Measurements from ENCODE around the gene CCDC110. TPM values are rescaled to one million over a fixed set of nuclear protein-coding genes. Genes with fewer than 3 reads are reported as not detected.
A peak's percentile ranks its signal among the peaks of the same experiment; 100 is the strongest.
"Not testable (repeated sequence)": the region's sequence is repeated elsewhere in the genome, so short reads cannot be mapped to it uniquely, and the experiment has no call there.

CCDC110 gene
- total RNA-seq, 6 experiments from 2014 or later: 0.39 to 1.4 (median 0.46) TPM

DNA sequence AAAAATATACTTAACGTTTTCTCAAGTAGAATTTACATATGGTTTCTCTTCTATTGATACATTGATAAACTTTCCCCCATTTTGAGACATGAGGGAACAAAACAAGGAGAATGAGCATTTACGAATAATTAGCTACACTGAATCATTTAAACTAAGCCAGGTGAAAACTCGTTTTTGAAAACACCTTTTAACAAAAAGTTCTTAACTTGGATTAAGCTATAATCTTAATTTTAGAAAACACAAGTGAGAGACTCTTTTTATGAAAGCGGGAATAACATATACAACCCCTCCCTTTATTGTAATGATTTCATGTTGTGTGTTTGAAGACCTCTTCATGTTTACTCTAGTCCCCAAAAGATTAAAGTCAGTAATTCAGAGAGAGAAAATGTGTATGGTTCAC is 43.7 kb upstream of the CCDC110 start:
- no peak for DNase-seq
- no peak for TF ChIP-seq POLR2A (IDR thresholded peaks at IDR 0.05)
- TF ChIP-seq, protein P1, sequence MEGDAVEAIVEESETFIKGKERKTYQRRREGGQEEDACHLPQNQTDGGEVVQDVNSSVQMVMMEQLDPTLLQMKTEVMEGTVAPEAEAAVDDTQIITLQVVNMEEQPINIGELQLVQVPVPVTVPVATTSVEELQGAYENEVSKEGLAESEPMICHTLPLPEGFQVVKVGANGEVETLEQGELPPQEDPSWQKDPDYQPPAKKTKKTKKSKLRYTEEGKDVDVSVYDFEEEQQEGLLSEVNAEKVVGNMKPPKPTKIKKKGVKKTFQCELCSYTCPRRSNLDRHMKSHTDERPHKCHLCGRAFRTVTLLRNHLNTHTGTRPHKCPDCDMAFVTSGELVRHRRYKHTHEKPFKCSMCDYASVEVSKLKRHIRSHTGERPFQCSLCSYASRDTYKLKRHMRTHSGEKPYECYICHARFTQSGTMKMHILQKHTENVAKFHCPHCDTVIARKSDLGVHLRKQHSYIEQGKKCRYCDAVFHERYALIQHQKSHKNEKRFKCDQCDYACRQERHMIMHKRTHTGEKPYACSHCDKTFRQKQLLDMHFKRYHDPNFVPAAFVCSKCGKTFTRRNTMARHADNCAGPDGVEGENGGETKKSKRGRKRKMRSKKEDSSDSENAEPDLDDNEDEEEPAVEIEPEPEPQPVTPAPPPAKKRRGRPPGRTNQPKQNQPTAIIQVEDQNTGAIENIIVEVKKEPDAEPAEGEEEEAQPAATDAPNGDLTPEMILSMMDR (IDR thresholded peaks at IDR 0.05): no peak
- intact Hi-C loops (cut with DNase I): no loop called here

GRCh38 chr4:185514182-185514697 is 42.7 kb upstream of the CCDC110 start:
- peak in 2 of 4 donors; percentile 23 to 24 for ATAC-seq
- 57% methylated on average over 15 of the region's 17 CpGs for WGBS (ENCODE audit: insufficient coverage, low coverage, low lambda C conversion rate, missing lambda C conversion rate)
- TF ChIP-seq, protein P1 (IDR thresholded peaks at IDR 0.05): no peak
- TF ChIP-seq POLR2A (IDR thresholded peaks at IDR 0.05): no peak
- no peak for DNase-seq
- Histone ChIP-seq H3K4me1 (peaks cover 0 to 13% (median 5%) of the 10 kb centered on the region in 4 donors), H3K9me3 (no peaks in the 10 kb centered on the region), H3K27ac (peak overlapping the region; percentile 24 to 64 (median 34)), H3K4me3 (no peak overlapping the region), H3K27me3 (no peaks in the 10 kb centered on the region), H3K36me3 (no peaks in the 10 kb centered on the region)
- intact Hi-C loops (cut with DNase I): no loop called here

More for the DNA sequence above, 43.7 kb upstream of the CCDC110 start:
- Histone ChIP-seq H3K4me3 (no peak overlapping the region), H3K36me3 (no peaks in the 10 kb centered on the region), H3K27ac (no peak overlapping the region), H3K27me3 (no peaks in the 10 kb centered on the region), H3K9me3 (no peaks in the 10 kb centered on the region), H3K4me1 (peaks cover 0 to 13% (median 5%) of the 10 kb centered on the region in 4 donors)
- no peak for ATAC-seq
- 84% methylated on average over 4 of the region's 4 CpGs for WGBS (ENCODE audit: insufficient coverage, low coverage, low lambda C conversion rate, missing lambda C conversion rate)

DNA sequence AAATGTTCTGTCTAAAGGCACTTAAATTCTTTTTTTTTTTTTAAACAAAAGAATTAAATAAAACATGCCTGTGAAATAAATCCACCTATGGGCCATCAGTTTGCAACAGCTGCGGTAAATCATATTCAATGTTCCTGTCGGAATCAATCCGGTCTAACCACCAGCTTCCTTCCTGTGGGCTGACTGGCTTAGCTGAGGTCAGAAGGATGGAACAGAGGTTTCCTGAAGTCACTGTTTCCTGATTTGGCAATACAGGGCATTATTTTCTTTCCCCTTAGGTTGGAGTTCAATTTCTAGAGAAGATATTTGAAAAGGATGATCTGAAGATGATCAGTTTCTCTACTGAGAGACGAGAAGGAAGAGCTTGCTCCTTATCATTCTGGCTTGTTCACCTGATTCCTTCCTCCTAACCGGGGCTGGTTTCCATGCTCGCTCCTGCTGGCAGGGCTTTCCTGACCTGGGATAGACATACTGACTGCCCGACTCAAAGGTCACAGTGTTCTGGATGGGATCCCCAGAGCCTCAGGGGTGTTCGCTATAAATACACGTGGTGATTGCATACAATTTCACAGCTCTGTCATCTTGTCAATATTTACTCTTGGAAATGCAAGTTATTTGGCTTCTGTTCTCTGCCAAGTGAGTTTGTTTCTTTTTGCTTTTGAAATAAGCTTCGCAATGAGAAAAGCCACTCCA is 42.1 kb upstream of the CCDC110 start:
- TF ChIP-seq, protein P1 (IDR thresholded peaks at IDR 0.05): no peak
- no peak for TF ChIP-seq POLR2A (IDR thresholded peaks at IDR 0.05)
- peaks cover 0 to 13% (median 5%) of the 10 kb centered on the region in 4 donors for H3K4me1 ChIP-seq
- ATAC-seq (peak; percentile 95 to 99 (median 97)), DNase-seq (peak; percentile 69 to 88 (median 82))
- no peaks in the 10 kb centered on the region for H3K27me3 ChIP-seq
- peak overlapping the region in 1 of 3 donors; percentile 2 for H3K4me3 ChIP-seq
- H3K27ac ChIP-seq: peak overlapping the region; percentile 34 to 64 (median 54)
- WGBS (ENCODE audit: insufficient coverage, low coverage, low lambda C conversion rate, missing lambda C conversion rate): 9% methylated on average over 9 of the region's 10 CpGs
- no peaks in the 10 kb centered on the region for H3K36me3 ChIP-seq
- no peaks in the 10 kb centered on the region for H3K9me3 ChIP-seq
- intact Hi-C loops (cut with DNase I): no loop called here

GRCh38 chr4:185512516-185512915 is 41.0 kb upstream of the CCDC110 start:
- no peaks in the 10 kb centered on the region for H3K27me3 ChIP-seq
- TF ChIP-seq POLR2A (IDR thresholded peaks at IDR 0.05): no peak
- TF ChIP-seq, protein P1 (IDR thresholded peaks at IDR 0.05): no peak
- intact Hi-C loops (cut with DNase I): no loop called here
- H3K4me1 ChIP-seq: peaks cover 0 to 13% (median 5%) of the 10 kb centered on the region in 4 donors
- no peak overlapping the region for H3K27ac ChIP-seq
- H3K4me3 ChIP-seq: no peak overlapping the region
- no peaks in the 10 kb centered on the region for H3K9me3 ChIP-seq
- ATAC-seq: no peak
- DNase-seq: no peak
- no peaks in the 10 kb centered on the region for H3K36me3 ChIP-seq
- 65% methylated on average over 3 of the region's 3 CpGs for whole genome bisulfite sequencing (ENCODE audit: insufficient coverage, low coverage, low lambda C conversion rate, missing lambda C conversion rate)

DNA sequence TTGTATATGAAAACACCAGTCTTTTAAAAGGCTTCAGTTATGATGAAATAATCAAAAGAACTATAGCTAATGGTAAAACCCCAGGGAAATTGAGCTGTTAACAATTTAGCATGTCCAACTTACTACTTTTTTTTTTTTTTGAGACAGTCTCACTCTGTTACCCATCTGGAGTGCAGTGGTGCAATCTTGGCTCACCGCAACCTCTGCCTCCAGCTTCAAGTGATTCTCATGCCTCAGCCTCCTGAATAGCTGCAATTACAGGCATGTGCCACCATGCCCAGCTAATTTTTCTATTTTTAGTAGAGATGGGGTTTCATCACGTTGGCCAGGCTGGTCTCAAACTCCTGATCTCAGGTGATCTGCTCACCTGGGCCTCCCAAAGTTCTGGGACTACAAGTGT is 39.7 kb upstream of the CCDC110 start:
- peaks cover 0 to 13% (median 5%) of the 10 kb centered on the region in 4 donors for H3K4me1 ChIP-seq
- H3K27ac ChIP-seq; H3K36me3 ChIP-seq; H3K4me3 ChIP-seq; DNase-seq; H3K9me3 ChIP-seq; H3K27me3 ChIP-seq; intact Hi-C loops (cut with DNase I); ATAC-seq: not testable (repeated sequence)
- WGBS (ENCODE audit: insufficient coverage, low coverage, low lambda C conversion rate, missing lambda C conversion rate): 69% methylated on average over 2 of the region's 2 CpGs

Measured in right lobe of liver (tissue), 6 donors.